HepG2 (cell line): ENCODE results near the gene DCST2. TPM values are rescaled to one million over a fixed set of nuclear protein-coding genes. Genes with fewer than 3 reads are reported as not detected.

Experiments used
- BRD4 ChIP-seq: sonication (generic); formaldehyde crosslinking; IDR thresholded peaks from 2 replicates; pipeline ENCODE4 v1.4.0; 2020; ENCODE audit warnings: missing genetic modification reagents
- CCDC6 ChIP-seq: sonication (generic); formaldehyde crosslinking; IDR thresholded peaks from 2 replicates; pipeline ENCODE4 v1.8.1; 2022; ENCODE audit warnings: mild to moderate bottlenecking, missing genetic modification reagents, moderate library complexity
- KIAA2018 ChIP-seq: sonication (generic); formaldehyde crosslinking; IDR thresholded peaks from 2 replicates; pipeline ENCODE4 v1.5.0; 2020; ENCODE audit warnings: mild to moderate bottlenecking, missing genetic modification reagents, borderline replicate concordance
- RFXAP ChIP-seq: sonication (generic); formaldehyde crosslinking; IDR thresholded peaks from 2 replicates; pipeline ENCODE4 v1.4.0; 2020; ENCODE audit warnings: missing genetic modification reagents, borderline replicate concordance
- ZMYM2 ChIP-seq: sonication (generic); formaldehyde crosslinking; IDR thresholded peaks from 2 replicates; pipeline ENCODE4 v1.8.0; 2022; ENCODE audit warnings: mild to moderate bottlenecking, missing genetic modification reagents
- ZNF264 ChIP-seq: sonication (generic); formaldehyde crosslinking; IDR thresholded peaks from 2 replicates; pipeline ENCODE4 v1.4.0; 2020; ENCODE audit warnings: missing genetic modification reagents
- ZNF564 ChIP-seq: sonication (generic); formaldehyde crosslinking; IDR thresholded peaks from 2 replicates; pipeline ENCODE4 v1.8.1; 2023; ENCODE audit warnings: mild to moderate bottlenecking, missing genetic modification reagents
- ZNF776 ChIP-seq: sonication (generic); formaldehyde crosslinking; IDR thresholded peaks from 2 replicates; pipeline ENCODE4 v1.4.0; 2020; ENCODE audit warnings: mild to moderate bottlenecking, missing genetic modification reagents
- ZSCAN20 ChIP-seq: sonication (generic); formaldehyde crosslinking; IDR thresholded peaks from 2 replicates; pipeline ENCODE4 v1.4.0; 2020; ENCODE audit warnings: missing genetic modification reagents, mild to moderate bottlenecking, borderline replicate concordance
- polyA plus RNA-seq, 8 experiments: library from polyadenylated mRNA; depleted of rRNA in 3 of 8; stranded (reverse) in 7 of 8; unstranded in 1 of 8; fragments of >200 nt; fragmentation: Illumina TruSeq in 4 of 8; extraction: Trizol in 4 of 8; gene quantifications; 2 replicates each; pipeline versions ENCODE4 v1.2.1 to v1.2.3, GENCODE V29; 2011 to 2016; ENCODE audit warnings: low read depth in 4 of 8, missing spikeins in 1 of 8, mixed read lengths in 1 of 8; ENCODE audit not compliant: insufficient read depth in 1 of 8
- total RNA-seq, 5 experiments: library from RNA; depleted of rRNA; stranded (reverse); fragments of >200 nt; fragmentation: Illumina TruSeq; extraction: Trizol; gene quantifications; 2 replicates each; pipeline ENCODE4 v1.2.3, GENCODE V29; 2016; ENCODE audit warnings: low read depth in 1 of 5
- TF ChIP-seq, protein P1 (sequence below): sonication (generic); formaldehyde crosslinking; IDR thresholded peaks from 2 replicates; pipeline ENCODE4 v1.4.0; 2020; ENCODE audit warnings: missing genetic modification reagents
- TF ChIP-seq, protein P2 (sequence below): sonication (generic); formaldehyde crosslinking; IDR thresholded peaks from 2 replicates; pipeline ENCODE4 v1.9.0; 2022; ENCODE audit warnings: missing genetic modification reagents, mild to moderate bottlenecking, borderline replicate concordance
- TF ChIP-seq, protein P3 (sequence below): sonication (generic); formaldehyde crosslinking; IDR thresholded peaks from 2 replicates; pipeline ENCODE4 v1.4.0; 2020; ENCODE audit warnings: missing genetic modification reagents
- TF ChIP-seq, protein P4 (sequence below): sonication (generic); formaldehyde crosslinking; IDR thresholded peaks from 2 replicates; pipeline ENCODE4 v1.4.0; 2020; ENCODE audit warnings: missing genetic modification reagents, borderline replicate concordance

Gene DCST2
- total and polyA plus RNA-seq, 2 of the 13 experiments (the other 11 are each of a cell fraction or from before 2014, with no cell fraction given), result 0.74 TPM; not detected in 1

- TF ChIP-seq ZSCAN20 (CRISPR knock-in tag) (no peak), RFXAP (CRISPR knock-in tag) (0 out of 2 replicates have a peak, but pooled peaks have one; percentile 13), BRD4 (CRISPR knock-in tag) (no peak), ZMYM2 (0 out of 2 replicates have a peak, but pooled peaks have one; percentile 23), ZNF776 (CRISPR knock-in tag) (peak; percentile 47; the same call in 1 of the 2 replicates), KIAA2018 (CRISPR knock-in tag) (no peak), ZNF264 (CRISPR knock-in tag) (0 out of 2 replicates have a peak, but pooled peaks have one; percentile 17), ZNF564 (no peak), CCDC6 (CRISPR knock-in tag) (0 out of 2 replicates have a peak, but pooled peaks have one; percentile 12)
- TF ChIP-seq, protein P1, sequence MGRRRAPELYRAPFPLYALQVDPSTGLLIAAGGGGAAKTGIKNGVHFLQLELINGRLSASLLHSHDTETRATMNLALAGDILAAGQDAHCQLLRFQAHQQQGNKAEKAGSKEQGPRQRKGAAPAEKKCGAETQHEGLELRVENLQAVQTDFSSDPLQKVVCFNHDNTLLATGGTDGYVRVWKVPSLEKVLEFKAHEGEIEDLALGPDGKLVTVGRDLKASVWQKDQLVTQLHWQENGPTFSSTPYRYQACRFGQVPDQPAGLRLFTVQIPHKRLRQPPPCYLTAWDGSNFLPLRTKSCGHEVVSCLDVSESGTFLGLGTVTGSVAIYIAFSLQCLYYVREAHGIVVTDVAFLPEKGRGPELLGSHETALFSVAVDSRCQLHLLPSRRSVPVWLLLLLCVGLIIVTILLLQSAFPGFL (CRISPR knock-in tag), result no peak
- TF ChIP-seq, protein P2, sequence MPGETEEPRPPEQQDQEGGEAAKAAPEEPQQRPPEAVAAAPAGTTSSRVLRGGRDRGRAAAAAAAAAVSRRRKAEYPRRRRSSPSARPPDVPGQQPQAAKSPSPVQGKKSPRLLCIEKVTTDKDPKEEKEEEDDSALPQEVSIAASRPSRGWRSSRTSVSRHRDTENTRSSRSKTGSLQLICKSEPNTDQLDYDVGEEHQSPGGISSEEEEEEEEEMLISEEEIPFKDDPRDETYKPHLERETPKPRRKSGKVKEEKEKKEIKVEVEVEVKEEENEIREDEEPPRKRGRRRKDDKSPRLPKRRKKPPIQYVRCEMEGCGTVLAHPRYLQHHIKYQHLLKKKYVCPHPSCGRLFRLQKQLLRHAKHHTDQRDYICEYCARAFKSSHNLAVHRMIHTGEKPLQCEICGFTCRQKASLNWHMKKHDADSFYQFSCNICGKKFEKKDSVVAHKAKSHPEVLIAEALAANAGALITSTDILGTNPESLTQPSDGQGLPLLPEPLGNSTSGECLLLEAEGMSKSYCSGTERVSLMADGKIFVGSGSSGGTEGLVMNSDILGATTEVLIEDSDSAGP (CRISPR knock-in tag), result no peak
- TF ChIP-seq, protein P3, sequence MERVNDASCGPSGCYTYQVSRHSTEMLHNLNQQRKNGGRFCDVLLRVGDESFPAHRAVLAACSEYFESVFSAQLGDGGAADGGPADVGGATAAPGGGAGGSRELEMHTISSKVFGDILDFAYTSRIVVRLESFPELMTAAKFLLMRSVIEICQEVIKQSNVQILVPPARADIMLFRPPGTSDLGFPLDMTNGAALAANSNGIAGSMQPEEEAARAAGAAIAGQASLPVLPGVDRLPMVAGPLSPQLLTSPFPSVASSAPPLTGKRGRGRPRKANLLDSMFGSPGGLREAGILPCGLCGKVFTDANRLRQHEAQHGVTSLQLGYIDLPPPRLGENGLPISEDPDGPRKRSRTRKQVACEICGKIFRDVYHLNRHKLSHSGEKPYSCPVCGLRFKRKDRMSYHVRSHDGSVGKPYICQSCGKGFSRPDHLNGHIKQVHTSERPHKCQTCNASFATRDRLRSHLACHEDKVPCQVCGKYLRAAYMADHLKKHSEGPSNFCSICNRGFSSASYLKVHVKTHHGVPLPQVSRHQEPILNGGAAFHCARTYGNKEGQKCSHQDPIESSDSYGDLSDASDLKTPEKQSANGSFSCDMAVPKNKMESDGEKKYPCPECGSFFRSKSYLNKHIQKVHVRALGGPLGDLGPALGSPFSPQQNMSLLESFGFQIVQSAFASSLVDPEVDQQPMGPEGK (CRISPR knock-in tag), result no peak
- TF ChIP-seq, protein P4, sequence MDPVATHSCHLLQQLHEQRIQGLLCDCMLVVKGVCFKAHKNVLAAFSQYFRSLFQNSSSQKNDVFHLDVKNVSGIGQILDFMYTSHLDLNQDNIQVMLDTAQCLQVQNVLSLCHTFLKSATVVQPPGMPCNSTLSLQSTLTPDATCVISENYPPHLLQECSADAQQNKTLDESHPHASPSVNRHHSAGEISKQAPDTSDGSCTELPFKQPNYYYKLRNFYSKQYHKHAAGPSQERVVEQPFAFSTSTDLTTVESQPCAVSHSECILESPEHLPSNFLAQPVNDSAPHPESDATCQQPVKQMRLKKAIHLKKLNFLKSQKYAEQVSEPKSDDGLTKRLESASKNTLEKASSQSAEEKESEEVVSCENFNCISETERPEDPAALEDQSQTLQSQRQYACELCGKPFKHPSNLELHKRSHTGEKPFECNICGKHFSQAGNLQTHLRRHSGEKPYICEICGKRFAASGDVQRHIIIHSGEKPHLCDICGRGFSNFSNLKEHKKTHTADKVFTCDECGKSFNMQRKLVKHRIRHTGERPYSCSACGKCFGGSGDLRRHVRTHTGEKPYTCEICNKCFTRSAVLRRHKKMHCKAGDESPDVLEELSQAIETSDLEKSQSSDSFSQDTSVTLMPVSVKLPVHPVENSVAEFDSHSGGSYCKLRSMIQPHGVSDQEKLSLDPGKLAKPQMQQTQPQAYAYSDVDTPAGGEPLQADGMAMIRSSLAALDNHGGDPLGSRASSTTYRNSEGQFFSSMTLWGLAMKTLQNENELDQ (CRISPR knock-in tag), result no peak
These were observed 58.7 kb downstream of the DCST2 start (continued) for GRCh38 chr1:154974808-154975408.
